HG03139 (cell line): ENCODE results near the gene LRRC4C.

Experiments
- ATAC-seq: cut with Tn5 transposase; IDR thresholded peaks from one replicate; pipeline ENCODE4 v1.9.1; 2021; ENCODE audit not compliant: unreplicated experiment

Gene LRRC4C

DNA sequence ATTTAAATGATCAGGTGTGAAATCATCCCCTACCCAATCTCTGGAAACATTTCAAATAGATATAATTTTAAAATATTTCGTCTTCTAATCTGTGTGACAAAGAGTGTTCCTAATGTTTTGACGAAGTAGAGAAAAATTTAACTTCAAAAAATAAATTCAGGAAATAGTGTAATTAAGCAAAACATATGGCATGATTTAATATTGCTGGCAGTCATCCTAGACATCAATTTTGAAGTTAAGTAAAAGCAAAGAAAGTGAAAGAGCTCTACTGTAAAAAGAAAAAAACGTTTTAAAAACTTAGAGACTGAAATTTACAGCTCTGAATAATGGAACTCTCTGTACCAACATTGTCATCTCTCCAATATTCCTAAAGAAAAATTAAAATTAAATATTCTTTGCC, 1062.3 kb downstream of the LRRC4C start:
- ATAC-seq: no peak

DNA sequence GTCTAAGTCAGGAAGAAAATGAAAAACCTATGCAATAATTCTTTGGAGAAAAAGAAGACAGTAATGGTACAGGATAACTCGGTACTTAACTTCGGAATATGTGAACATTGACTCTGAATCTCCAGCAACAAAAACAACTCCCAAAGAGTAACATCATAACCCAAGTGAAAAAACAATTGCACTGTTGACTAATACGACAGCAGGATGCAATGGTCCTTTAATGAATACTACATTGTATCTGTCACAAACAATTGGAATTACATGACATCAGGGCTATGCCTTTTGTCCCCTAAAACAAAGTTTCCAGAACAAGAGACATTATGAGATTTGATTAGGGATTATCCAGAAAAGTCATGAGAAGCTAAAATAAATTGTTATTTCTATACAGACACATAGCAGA, 1065.9 kb downstream of the LRRC4C start:
- no peak for ATAC-seq

DNA sequence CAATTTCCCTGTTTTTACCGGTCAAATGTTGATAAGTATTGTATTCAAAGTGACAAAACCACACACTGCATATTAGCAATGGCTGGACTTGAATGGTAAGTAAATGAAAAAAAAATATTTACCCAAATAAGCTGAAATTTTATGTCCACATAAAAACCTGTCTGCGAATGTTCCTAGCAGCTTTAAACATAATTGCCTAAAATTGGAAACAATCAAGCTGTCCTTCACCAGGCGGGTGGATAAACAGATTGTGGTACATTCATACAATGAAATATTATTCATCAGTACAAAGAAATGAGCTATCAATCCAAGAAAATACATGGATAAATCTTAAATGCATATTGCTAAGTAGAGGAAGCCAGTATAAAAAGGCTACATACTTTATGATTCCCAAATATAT, 1067.8 kb downstream of the LRRC4C start:
- no peak for ATAC-seq

- ATAC-seq: no peak
These were observed 1071.2 kb downstream of the LRRC4C start for GRCh38 chr11:40388097-40388818.

- no peak for ATAC-seq
These were observed 1072.0 kb downstream of the LRRC4C start for GRCh38 chr11:40387240-40387980.

DNA sequence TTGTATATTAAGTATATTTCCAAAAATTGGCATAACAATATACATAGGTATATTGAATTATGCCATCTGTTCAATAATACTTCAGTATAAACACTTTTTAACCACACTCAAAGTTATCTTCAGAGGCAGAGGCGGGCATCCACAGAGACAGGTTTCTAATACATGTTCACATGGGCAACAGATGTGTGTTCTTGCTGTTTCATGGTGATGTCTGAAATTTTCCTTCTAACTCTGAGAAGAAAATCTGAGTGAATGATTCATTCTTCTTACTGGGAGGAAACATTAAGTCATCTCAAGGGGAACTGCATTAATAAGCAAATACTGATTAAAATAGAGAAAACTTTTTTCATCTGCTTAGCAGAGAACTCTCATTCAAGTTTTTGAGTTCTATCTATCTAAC, 1074.5 kb downstream of the LRRC4C start:
- ATAC-seq: no peak

DNA sequence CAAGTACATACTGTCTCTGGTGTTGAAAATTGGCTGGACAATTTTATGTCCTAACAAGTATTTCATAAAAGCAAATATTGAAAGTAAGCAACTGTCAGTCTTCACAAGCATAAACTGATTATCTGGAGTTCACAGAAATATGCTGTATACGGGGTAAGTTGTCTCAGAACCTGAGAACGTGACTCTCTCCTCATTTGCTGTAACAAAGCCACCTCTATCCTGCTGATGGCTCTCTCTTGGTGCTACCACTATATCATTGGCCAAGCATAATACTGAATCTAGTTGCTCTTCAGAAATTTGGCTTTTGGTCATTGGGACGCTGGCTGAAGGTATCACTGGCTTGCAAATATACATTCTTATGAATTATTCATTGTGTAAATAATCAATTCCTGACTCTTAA, 1078.0 kb downstream of the LRRC4C start:
- no peak for ATAC-seq

GRCh38 chr11:40380835-40381234, 1078.6 kb downstream of the LRRC4C start:
- no peak for ATAC-seq

- ATAC-seq: no peak
These were observed 1083.1 kb downstream of the LRRC4C start for GRCh38 chr11:40376331-40376730.

DNA sequence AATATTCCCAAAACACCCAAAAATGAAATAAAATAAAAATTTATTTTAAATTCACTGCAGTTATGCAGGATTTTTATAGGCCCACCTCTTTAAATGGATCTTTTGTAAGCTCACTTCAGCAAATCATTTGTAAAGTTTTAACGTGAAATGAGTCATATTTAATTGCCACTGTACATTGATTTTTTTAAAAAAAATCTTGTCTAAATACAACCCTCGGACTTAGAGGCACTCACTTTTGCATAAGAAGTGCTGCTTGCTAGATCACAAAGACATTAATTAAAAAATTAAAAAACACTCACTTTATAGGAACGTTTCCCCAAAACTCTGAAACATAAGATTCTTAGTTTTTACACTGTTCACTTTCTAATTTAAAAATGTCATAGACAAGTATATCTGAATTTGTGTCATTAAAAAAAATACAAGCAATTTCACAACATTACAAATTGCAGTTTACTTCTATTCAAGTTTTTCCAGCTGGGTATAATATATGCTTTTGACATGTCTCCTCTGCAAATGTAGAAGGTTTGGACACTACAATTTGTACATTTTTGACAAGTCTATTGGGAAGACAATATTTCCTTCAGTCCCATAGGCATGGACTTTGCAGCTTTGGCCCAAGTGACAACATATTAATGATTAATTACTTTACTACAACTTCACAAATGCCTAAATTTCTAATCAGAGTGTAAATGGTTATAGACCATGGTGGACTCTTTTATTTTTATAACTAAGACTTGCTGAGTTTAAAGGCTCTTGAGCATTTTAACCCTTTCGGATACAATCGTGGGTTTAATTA, 1088.4 kb downstream of the LRRC4C start:
- ATAC-seq: no peak

DNA sequence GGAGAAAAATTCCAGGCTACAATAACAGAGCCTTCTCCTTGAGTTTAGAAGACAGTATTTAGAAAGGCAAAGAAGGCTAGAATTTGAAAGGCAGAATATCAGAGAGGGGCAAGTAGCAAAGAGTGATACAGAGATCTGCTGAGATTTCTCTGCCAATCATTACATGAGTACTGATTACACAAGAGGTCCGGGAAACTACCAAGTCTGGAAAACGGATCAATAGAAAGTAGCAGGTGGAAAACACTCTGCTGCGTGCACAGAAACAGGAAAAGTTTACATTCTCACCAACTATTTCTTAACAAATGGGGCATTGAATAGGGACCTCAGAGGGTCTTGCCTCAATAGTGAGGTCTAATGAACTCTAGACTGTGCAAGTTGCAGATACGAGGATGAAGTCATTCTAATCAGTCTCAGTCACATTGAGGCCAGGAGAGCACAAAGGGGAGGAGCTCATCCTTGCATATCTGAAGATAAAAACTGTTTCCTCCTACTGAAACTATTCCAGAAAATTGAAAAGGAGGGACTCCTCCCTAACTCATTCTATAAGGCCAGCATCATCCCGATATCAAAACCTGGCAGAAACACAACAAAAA, 1099.2 kb downstream of the LRRC4C start:
- no peak for ATAC-seq

DNA sequence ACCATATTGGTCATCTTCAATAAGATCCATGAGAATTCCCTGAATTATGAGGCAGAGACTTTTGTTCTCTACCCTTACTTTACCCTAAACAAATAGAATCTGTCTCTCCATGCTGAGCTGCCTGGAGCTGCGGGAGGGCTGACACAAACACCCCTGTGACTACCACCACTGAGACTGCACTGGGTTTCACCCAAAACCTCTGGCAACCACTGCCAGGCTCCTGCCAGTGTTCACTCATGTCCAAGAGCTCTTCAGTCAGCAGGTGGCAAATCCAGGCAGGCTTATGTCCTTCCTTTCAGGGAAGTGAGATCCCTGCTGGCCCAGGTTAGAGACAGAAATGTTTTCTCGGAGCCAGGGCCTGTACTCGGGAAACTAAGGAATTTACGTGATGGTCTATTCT, 1105.3 kb downstream of the LRRC4C start:
- no peak for ATAC-seq

DNA sequence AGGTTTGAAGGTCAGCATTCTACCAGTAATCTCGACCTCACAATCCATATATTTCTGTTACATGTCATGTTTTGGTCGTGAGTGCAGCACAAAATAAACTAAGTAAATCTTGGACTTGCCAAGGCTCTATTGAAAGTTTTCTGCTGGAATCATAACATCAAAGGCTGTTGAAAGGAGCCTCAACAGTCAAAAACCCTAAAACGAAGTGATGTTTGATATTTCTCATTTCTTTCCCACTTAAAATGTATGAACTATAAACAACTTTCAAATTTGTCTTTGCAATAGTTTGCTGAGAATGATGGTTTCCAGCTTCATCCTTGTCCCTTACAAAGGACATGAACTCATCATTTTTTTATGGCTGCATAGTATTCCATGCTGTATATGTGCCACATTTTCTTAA, 1118.5 kb downstream of the LRRC4C start:
- ATAC-seq: no peak

DNA sequence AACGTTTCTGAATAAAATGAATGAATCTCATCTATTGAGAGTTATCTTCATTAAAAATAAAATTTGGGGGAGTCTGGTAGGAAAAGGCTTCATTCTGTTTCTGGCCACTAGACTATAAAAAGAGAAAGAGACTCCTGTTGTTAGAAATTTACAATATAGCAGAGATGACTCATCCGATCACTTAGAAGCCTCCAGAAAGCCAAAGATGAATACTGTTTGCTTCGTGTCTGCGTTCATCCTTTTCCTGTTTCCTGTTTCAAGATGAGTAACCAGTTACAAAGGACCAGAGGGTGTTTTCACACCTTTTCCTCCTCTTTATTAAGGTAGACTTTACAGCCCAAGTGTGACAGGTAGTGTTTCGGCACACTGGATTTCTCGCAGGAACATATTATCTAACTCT, 1120.7 kb downstream of the LRRC4C start:
- no peak for ATAC-seq

DNA sequence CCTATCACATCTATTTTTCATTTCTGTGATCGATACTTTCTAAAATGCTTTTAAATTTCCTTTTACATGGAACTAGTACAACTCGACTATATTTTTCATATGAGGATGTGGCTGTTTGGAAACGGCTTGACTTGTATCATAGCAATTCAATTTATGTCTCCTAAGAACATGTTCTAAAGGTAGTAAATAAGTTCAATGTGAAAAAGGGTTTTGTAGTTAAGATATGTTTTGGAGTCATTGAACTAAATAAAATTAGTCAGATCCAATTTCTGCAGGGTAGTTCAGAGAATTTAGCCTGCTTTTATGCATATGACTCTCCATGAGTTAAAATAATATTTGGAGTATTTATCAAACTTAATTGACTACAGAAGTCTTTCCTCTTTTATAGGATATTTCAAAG, 1121.4 kb downstream of the LRRC4C start:
- ATAC-seq: no peak

- ATAC-seq: no peak
These were observed 1122.3 kb downstream of the LRRC4C start for GRCh38 chr11:40337118-40337517.

DNA sequence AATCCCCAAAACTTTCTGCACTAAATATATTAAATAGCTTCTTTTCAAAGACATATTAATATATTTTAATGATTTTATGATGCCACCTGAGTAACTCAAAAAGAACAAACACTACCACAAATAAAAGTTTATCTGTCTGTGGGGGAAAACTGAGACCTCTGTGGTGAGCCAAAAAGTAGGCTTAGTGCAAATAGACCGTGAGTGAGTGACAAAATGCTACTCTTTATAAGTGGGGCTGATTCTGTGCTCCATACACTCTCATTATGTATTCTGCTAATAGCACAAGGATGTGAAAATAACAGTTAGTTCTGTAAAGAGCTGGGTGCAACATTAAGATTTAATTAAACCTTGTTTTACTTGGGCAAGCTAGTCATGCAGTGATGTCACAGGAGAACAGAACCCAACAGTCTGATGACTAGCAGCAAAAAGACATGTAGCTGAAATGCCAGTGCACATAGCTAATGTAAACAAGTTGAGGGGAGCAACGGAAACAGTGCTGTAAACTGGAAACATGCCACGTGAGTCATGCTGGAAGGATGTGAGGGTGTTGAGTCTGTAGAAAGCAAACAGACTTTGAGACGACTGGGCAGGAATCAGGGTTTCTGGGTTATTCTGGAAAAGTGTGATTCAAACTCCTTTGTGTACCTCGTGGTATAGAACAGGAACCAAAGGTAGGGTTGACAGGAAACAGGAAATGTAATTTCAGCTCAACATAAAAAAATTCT, 1130.4 kb downstream of the LRRC4C start:
- no peak for ATAC-seq

GRCh38 chr11:40323241-40323640, 1136.2 kb downstream of the LRRC4C start:
- ATAC-seq: no peak

- ATAC-seq: no peak
These were observed 1137.9 kb downstream of the LRRC4C start for GRCh38 chr11:40321537-40321936.

DNA sequence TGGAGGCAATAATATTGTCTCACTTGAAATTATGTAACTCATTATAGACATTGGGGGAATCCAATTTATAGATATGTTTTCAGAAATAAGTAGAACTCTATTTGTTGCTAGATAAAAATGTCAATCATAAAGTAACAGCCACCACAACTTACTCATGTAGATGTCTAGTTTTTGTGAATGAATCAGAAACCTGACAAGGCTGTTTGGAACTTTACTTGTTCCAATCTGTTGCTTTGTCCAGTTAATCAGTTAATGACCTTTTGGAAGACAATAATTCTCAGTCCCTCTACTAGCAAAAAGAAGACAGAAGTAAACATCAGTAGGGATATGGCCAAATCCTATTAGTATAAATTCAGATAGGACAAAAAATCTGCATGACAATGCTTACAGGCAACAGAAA, 1143.3 kb downstream of the LRRC4C start:
- ATAC-seq: no peak

DNA sequence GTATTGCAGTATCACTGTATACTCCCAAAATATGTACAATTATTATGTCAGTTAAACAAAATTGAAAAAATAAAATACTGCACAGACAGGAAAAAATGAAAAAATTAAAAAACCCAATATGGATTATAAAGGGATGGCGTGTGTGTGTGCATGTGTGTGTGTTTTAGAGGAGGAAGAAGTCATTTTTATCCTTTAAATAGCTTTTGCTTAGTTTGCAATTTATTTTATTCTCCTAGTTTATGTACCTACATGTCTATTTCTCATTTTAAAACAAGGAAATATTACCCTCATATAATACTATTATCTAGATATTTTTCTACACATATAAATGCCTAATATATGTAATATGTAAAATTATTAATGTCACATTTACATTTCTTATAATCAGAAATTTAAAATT, 1144.3 kb downstream of the LRRC4C start:
- ATAC-seq: no peak
